IMR-90 (cell line): ENCODE results near the gene NKAPL. TPM values are rescaled to one million over a fixed set of nuclear protein-coding genes. Genes with fewer than 3 reads are reported as not detected.
A peak's percentile ranks its signal among the peaks of the same experiment; 100 is the strongest.

Source experiments
- ATAC-seq: fragments of 200-7000 bp; cut with Tn5 transposase; 2 replicates; pipeline ENCODE4 v1.9.1; 2020; ENCODE audit warnings: low read depth, mild to moderate bottlenecking, moderate library complexity
- BruUV-seq: library from RNA; stranded (reverse); fragments of 400-500 nt; replicated peaks from 2 replicates; lab custom pipeline; 2021; lab: Mats Ljungman, UMichigan
- CTCF ChIA-PET: fragments of 300-600 bp; formaldehyde crosslinking; extraction: SDS; loops from one replicate; lab custom pipeline; 2021; ENCODE audit warnings: antibody characterized with exemption; lab: Yijun Ruan, JAX
- POLR2A ChIA-PET: fragments of 300-600 bp; sonication (Branson Sonifier 250); formaldehyde crosslinking; loops from one replicate; lab custom pipeline; 2022; ENCODE audit warnings: antibody characterized with exemption; ENCODE audit not compliant: unreplicated experiment; lab: Charles Lee
- DNase-seq: peaks from one replicate; pipeline ENCODE4 v3.0.0; 2013
- H2AFZ ChIP-seq: replicated peaks from 2 replicates; pipeline ENCODE3; 2013; ENCODE audit warnings: low read length, mild to moderate bottlenecking; ENCODE audit not compliant: poor library complexity
- H2AK5ac ChIP-seq: 2 replicates; pipeline ENCODE4 v1.6.1; 2013; ENCODE audit warnings: low read depth, low read length, inconsistent platforms
- H2AK9ac ChIP-seq: replicated peaks from 2 replicates; pipeline ENCODE3; 2013; ENCODE audit warnings: mild to moderate bottlenecking, low read depth, low read length, moderate library complexity; ENCODE audit not compliant: poor library complexity
- H2BK120ac ChIP-seq: 2 replicates; pipeline ENCODE4 v1.6.1; 2013; ENCODE audit warnings: low read depth, low read length, inconsistent platforms
- H2BK15ac ChIP-seq: 3 replicates; pipeline ENCODE4 v1.6.1; 2013; ENCODE audit warnings: low read depth, low read length, inconsistent platforms
- H2BK20ac ChIP-seq: 2 replicates; pipeline ENCODE4 v1.6.1; 2013; ENCODE audit warnings: low read depth, mild to moderate bottlenecking, inconsistent platforms, low read length, moderate library complexity
- H2BK5ac ChIP-seq: 2 replicates; pipeline ENCODE4 v1.6.1; 2013; ENCODE audit warnings: mild to moderate bottlenecking, low read depth, low read length, inconsistent platforms; ENCODE audit not compliant: poor library complexity, severe bottlenecking
- H3K14ac ChIP-seq: replicated peaks from 2 replicates; pipeline ENCODE4 v1.6.1; 2013; ENCODE audit warnings: low read depth, low read length, inconsistent platforms
- H3K18ac ChIP-seq: 2 replicates; pipeline ENCODE4 v1.6.1; 2013; ENCODE audit warnings: low read depth, low read length, control low read depth
- H3K23ac ChIP-seq: 2 replicates; pipeline ENCODE4 v1.6.1; 2013; ENCODE audit warnings: low read depth, low read length, inconsistent platforms
- H3K27ac ChIP-seq: 2 replicates; pipeline ENCODE4 v1.5.1; 2013; ENCODE audit warnings: mild to moderate bottlenecking, control low read depth, low read length; ENCODE audit not compliant: insufficient read depth
- H3K27me3 ChIP-seq: 2 replicates; pipeline ENCODE4 v1.6.1; 2013; ENCODE audit warnings: low read length; ENCODE audit not compliant: control insufficient read depth, insufficient read depth
- H3K36me3 ChIP-seq: 2 replicates; pipeline ENCODE4 v1.6.1; 2013; ENCODE audit warnings: low read length, mixed read lengths; ENCODE audit not compliant: control insufficient read depth, insufficient read depth
- H3K4ac ChIP-seq: 2 replicates; pipeline ENCODE4 v1.6.1; 2013; ENCODE audit warnings: low read depth, low read length, inconsistent platforms
- H3K4me1 ChIP-seq: 2 replicates; pipeline ENCODE4 v1.6.1; 2013; ENCODE audit warnings: low read length, mixed read lengths; ENCODE audit not compliant: control insufficient read depth, insufficient read depth
- H3K4me2 ChIP-seq: 2 replicates; pipeline ENCODE4 v1.6.1; 2013; ENCODE audit warnings: low read depth, mild to moderate bottlenecking, control low read depth, low read length, moderate library complexity
- H3K4me3 ChIP-seq: 2 replicates; pipeline ENCODE4 v1.5.1; 2013; ENCODE audit warnings: low read depth, mild to moderate bottlenecking, control low read depth, low read length, moderate library complexity; ENCODE audit not compliant: insufficient read depth
- H3K56ac ChIP-seq: 2 replicates; pipeline ENCODE4 v1.6.1; 2013; ENCODE audit warnings: low read length, inconsistent platforms; ENCODE audit not compliant: insufficient read depth; ENCODE audit errors: extremely low read depth
- H3K79me1 ChIP-seq, 2 experiments: 2 replicates each; pipeline ENCODE4 v1.6.1; 2013; ENCODE audit warnings: low read length in 2 of 2, inconsistent platforms in 1 of 2, low read depth in 1 of 2
- H3K9ac ChIP-seq: 2 replicates; pipeline ENCODE4 v1.6.1; 2013; ENCODE audit warnings: low read depth, low read length, control low read depth
- H3K9me1 ChIP-seq: 2 replicates; pipeline ENCODE4 v1.6.1; 2013; ENCODE audit warnings: low read length, inconsistent platforms; ENCODE audit not compliant: insufficient read depth
- H3K9me3 ChIP-seq: 2 replicates; pipeline ENCODE4 v1.6.1; 2013; ENCODE audit warnings: low read length; ENCODE audit not compliant: control insufficient read depth, insufficient read depth
- H4K20me1 ChIP-seq: 2 replicates; pipeline ENCODE4 v1.6.1; 2013; ENCODE audit warnings: low read length, inconsistent platforms; ENCODE audit not compliant: insufficient read depth
- H4K5ac ChIP-seq: 2 replicates; pipeline ENCODE4 v1.6.1; 2013; ENCODE audit warnings: mild to moderate bottlenecking, low read depth, low read length, control low read depth
- H4K8ac ChIP-seq, 2 experiments: 2 replicates each; pipeline ENCODE4 v1.6.1; 2013; ENCODE audit warnings: low read depth in 2 of 2, low read length in 2 of 2, control low read depth in 1 of 2, inconsistent platforms in 1 of 2
- H4K91ac ChIP-seq: 2 replicates; pipeline ENCODE4 v1.6.1; 2013; ENCODE audit warnings: low read depth, low read length, inconsistent platforms; ENCODE audit not compliant: insufficient read depth
- BHLHE40 ChIP-seq: fragments of 150-350 bp; IDR thresholded peaks from 2 replicates; pipeline ENCODE4 v1.6.1; 2016; ENCODE audit warnings: mild to moderate bottlenecking, low read depth, low read length
- CEBPB ChIP-seq: IDR thresholded peaks from 2 replicates; pipeline ENCODE4 v1.6.1; 2012; ENCODE audit warnings: low read depth, low read length, improper control_type of control experiment
- CHD1 ChIP-seq: IDR thresholded peaks from 2 replicates; pipeline ENCODE4 v1.6.1; 2012; ENCODE audit warnings: low read depth, low read length, improper control_type of control experiment
- FOS ChIP-seq: fragments of 150-350 bp; IDR thresholded peaks from 2 replicates; pipeline ENCODE4 v1.6.1; 2016; ENCODE audit warnings: low read depth, low read length
- MAFK ChIP-seq: IDR thresholded peaks from 2 replicates; pipeline ENCODE4 v1.6.1; 2012; ENCODE audit warnings: low read depth, low read length, improper control_type of control experiment
- MAZ ChIP-seq: IDR thresholded peaks from 2 replicates; pipeline ENCODE4 v1.6.1; 2012; ENCODE audit warnings: low read depth, mild to moderate bottlenecking, low read length, improper control_type of control experiment, moderate library complexity, borderline replicate concordance
- MXI1 ChIP-seq: IDR thresholded peaks from 2 replicates; pipeline ENCODE4 v1.6.1; 2012; ENCODE audit warnings: low read depth, mild to moderate bottlenecking, low read length, moderate library complexity, borderline replicate concordance
- NFE2L2 ChIP-seq: fragments of 150-350 bp; IDR thresholded peaks from 2 replicates; pipeline ENCODE4 v1.6.1; 2016; ENCODE audit warnings: low read depth, mild to moderate bottlenecking, low read length
- POLR2A ChIP-seq: IDR thresholded peaks from 2 replicates; pipeline ENCODE4 v1.6.1; 2012; ENCODE audit warnings: mild to moderate bottlenecking, low read depth, low read length
- RAD21 ChIP-seq: IDR thresholded peaks from 2 replicates; pipeline ENCODE4 v1.6.1; 2012; ENCODE audit warnings: low read length, improper control_type of control experiment
- RCOR1 ChIP-seq: IDR thresholded peaks from 2 replicates; pipeline ENCODE4 v1.6.1; 2012; ENCODE audit warnings: mild to moderate bottlenecking, low read length, improper control_type of control experiment; ENCODE audit not compliant: insufficient replicate concordance
- RFX5 ChIP-seq: IDR thresholded peaks from 2 replicates; pipeline ENCODE4 v1.8.0; 2012; ENCODE audit warnings: low read depth, mild to moderate bottlenecking, low read length, moderate library complexity
- SMC3 ChIP-seq: fragments of 150-350 bp; IDR thresholded peaks from 2 replicates; pipeline ENCODE4 v1.6.1; 2016; ENCODE audit warnings: low read depth, mild to moderate bottlenecking, antibody characterized with exemption, low read length, moderate library complexity
- WGBS, 2 experiments: methylation state at CpG; one replicate each; pipeline versions ENCODE4 v1.1.5 to v1.1.7; 2013; ENCODE audit warnings: missing lambda C conversion rate in 2 of 2; ENCODE audit not compliant: insufficient read length in 1 of 2; ENCODE audit errors: extremely low coverage in 2 of 2; 5-methylcytosine and 5-hydroxymethylcytosine counted together
- dilution Hi-C: fragments of 300-500 bp; cut with HindIII; formaldehyde crosslinking; loops from one replicate; pipeline ENCODE4 v1.14.3; 2018; ENCODE audit warnings: low sequenced_read_pairs; ENCODE audit not compliant: unreplicated experiment
- in situ Hi-C: fragments of 300-500 bp; cut with MboI; formaldehyde crosslinking; loops from 3 replicates; pipeline ENCODE4 v1.14.3; 2019; ENCODE audit warnings: low sequenced_read_pairs, inconsistent platforms, mixed read lengths
- intact Hi-C: fragments of 100-400 bp; cut with micrococcal nuclease; formaldehyde crosslinking; loops from 2 replicates; pipeline ENCODE4 v1.10.0; 2022
- polyA plus RNA-seq, 3 experiments: library from polyadenylated mRNA; depleted of rRNA; stranded (reverse); fragments of >200 nt; gene quantifications; 2 replicates each; pipeline ENCODE4 v1.2.3, GENCODE V29; 2012; ENCODE audit warnings: low replicate concordance in 1 of 3
- total RNA-seq: library from RNA; depleted of rRNA; stranded (reverse); fragments of >200 nt; gene quantifications from 2 replicates; pipeline ENCODE4 v1.2.3, GENCODE V29; 2012
- TF ChIP-seq, protein P1 (sequence below): fragments of 150-350 bp; IDR thresholded peaks from 2 replicates; pipeline ENCODE4 v1.6.1; 2017; ENCODE audit warnings: mild to moderate bottlenecking, antibody characterized with exemption, low read length, low read depth
- TF ChIP-seq, protein P2 (sequence below): fragments of 150-350 bp; IDR thresholded peaks from 2 replicates; pipeline ENCODE4 v1.6.1; 2016; ENCODE audit warnings: low read depth, mild to moderate bottlenecking, low read length, moderate library complexity, borderline replicate concordance
- TF ChIP-seq, protein P3 (sequence below): conservative IDR thresholded peaks from 2 replicates; pipeline ENCODE4 v1.5.1; 2012; ENCODE audit warnings: mild to moderate bottlenecking, low read depth, low read length, improper control_type of control experiment

NKAPL gene
- total and polyA plus RNA-seq, 2 of the 4 experiments (the other 2 are of a cell fraction), result 0.51 to 0.54 TPM

DNA sequence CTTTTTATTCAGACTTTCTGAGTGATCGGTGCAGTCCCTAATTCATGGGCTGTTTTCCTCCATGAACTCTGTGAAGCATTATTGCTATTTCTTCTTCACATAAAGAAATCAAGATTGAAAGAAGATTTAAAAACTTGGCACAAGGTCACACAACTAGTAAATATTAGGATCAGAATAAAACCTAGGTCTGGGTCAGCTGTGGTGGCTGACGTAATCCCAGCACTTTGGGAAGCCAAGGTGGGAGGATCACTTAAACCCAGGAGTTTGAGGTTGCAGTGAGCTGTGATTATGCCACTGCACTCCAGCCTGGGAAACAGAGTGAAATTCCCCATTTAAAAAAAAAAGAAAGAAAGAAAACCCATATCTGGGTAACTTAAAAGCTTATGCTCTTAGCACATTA, 32.6 kb upstream of the NKAPL start:
- Histone ChIP-seq H4K8ac (no peak overlapping the region), H3K9me3 (no peaks in the 10 kb centered on the region), H2AFZ (no peak overlapping the region), H3K79me1 (peaks cover 24 to 38% of the 10 kb centered on the region in 2 experiments), H4K20me1 (no peaks in the 10 kb centered on the region), H3K36me3 (peaks cover 22% of the 10 kb centered on the region), H2BK20ac (no peak overlapping the region), H2AK5ac (no peak overlapping the region), H3K18ac (no peak overlapping the region), H4K91ac (no peak overlapping the region), H3K27me3 (no peaks in the 10 kb centered on the region), H3K4me2 (peak overlapping the region; percentile 95; the same call in 1 of the 2 replicates), H3K4me1 (no peaks in the 10 kb centered on the region), H2AK9ac (no peak overlapping the region), H4K5ac (no peak overlapping the region), H3K4me3 (no peak overlapping the region), H3K14ac (no peak overlapping the region), H3K4ac (no peak overlapping the region), H3K9ac (no peak overlapping the region), H2BK15ac (no peak overlapping the region), H3K56ac (no peak overlapping the region), H3K27ac (no peak overlapping the region), H2BK5ac (no peak overlapping the region), H3K9me1 (no peaks in the 10 kb centered on the region; the same call in 1 of the 2 replicates), H2BK120ac (no peak overlapping the region), H3K23ac (no peak overlapping the region)
- intact Hi-C loops (loop anchor here (5.0 kb wide), 1 partner anchor 1406 kb away; the partner anchor contains the start of gene GABBR1), in situ Hi-C loops (no loop called here), dilution Hi-C loops (no loop called here)
- ChIA-PET POLR2A (no interaction called here), CTCF (interaction anchor here (1.2 kb wide), 1 partner anchor 129 kb away, joined by 3 read pairs; no protein-coding TSS in a partner anchor)
- BruUV-seq, result no TSS peak
- TF ChIP-seq MAFK (no peak), RAD21 (no peak), MAZ (no peak), NFE2L2 (no peak), RFX5 (no peak), MXI1 (no peak), RCOR1 (no peak), CEBPB (no peak), SMC3 (no peak), BHLHE40 (no peak), CHD1 (no peak), POLR2A (no peak), FOS (no peak)
- TF ChIP-seq, protein P1, sequence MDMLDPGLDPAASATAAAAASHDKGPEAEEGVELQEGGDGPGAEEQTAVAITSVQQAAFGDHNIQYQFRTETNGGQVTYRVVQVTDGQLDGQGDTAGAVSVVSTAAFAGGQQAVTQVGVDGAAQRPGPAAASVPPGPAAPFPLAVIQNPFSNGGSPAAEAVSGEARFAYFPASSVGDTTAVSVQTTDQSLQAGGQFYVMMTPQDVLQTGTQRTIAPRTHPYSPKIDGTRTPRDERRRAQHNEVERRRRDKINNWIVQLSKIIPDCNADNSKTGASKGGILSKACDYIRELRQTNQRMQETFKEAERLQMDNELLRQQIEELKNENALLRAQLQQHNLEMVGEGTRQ, result no peak
- TF ChIP-seq, protein P2, sequence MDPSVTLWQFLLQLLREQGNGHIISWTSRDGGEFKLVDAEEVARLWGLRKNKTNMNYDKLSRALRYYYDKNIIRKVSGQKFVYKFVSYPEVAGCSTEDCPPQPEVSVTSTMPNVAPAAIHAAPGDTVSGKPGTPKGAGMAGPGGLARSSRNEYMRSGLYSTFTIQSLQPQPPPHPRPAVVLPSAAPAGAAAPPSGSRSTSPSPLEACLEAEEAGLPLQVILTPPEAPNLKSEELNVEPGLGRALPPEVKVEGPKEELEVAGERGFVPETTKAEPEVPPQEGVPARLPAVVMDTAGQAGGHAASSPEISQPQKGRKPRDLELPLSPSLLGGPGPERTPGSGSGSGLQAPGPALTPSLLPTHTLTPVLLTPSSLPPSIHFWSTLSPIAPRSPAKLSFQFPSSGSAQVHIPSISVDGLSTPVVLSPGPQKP, result no peak
- TF ChIP-seq, protein P3, sequence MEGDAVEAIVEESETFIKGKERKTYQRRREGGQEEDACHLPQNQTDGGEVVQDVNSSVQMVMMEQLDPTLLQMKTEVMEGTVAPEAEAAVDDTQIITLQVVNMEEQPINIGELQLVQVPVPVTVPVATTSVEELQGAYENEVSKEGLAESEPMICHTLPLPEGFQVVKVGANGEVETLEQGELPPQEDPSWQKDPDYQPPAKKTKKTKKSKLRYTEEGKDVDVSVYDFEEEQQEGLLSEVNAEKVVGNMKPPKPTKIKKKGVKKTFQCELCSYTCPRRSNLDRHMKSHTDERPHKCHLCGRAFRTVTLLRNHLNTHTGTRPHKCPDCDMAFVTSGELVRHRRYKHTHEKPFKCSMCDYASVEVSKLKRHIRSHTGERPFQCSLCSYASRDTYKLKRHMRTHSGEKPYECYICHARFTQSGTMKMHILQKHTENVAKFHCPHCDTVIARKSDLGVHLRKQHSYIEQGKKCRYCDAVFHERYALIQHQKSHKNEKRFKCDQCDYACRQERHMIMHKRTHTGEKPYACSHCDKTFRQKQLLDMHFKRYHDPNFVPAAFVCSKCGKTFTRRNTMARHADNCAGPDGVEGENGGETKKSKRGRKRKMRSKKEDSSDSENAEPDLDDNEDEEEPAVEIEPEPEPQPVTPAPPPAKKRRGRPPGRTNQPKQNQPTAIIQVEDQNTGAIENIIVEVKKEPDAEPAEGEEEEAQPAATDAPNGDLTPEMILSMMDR, result no peak
- WGBS, 2 experiments, result no CpG with 5 or more reads among the region's 2 CpGs
- no peak for ATAC-seq
- DNase-seq, result no peak
